ENCODE data around the gene KLB.

KLB gene

GRCh38 chr4:39466747-39467146, 60.0 kb downstream of the KLB start:
- no peak for DNase-seq

DNA sequence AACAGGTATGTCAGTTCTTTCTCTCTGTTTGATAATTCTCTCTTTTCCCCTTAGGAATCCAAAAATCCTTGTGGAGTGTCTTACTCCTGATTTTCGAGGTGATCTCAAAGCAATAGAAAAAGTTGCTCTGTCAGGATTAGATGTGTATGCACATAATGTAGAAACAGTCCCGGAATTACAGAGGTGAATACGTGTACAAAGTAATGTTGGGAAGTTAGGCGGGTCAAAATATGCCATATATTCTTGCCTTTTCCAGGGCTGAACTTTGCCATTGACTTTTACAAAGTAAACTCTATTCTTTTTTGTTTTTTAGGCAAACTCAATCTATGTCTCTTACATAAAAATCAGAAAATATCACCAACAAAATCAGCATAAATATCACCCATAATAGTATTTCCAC, 60.7 kb downstream of the KLB start:
- DNase-seq, result no peak

DNA sequence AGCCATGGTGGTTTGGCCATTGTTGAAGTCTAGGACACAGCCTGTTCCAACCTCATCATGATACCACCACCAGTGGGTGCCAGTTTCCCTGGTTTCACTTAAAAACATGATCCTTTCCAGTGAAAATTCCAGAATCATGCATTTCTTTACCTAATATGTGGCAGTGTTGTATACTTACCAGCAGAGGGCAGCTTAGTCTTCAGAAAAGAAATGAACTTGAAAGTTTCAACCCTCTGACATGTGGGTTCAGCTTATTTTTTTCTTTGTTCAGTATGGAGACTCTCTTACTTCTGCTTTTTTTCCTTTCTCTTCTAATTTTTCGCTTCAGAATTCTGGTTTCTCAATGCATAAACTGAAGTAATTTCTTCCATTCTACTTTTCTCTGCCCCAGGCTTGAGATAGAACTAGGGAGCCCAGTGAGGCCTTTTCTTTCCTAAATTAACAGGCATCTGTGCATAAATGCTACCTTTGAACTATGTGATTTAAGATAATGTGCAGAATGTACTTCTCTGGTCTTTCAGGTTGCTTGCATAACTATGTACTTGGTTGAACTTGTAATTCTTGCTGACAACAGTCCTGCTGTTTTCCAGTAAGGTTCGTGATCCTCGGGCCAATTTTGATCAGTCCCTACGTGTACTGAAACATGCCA, 62.8 kb downstream of the KLB start:
- DNase-seq, result peak; percentile 61

DNA sequence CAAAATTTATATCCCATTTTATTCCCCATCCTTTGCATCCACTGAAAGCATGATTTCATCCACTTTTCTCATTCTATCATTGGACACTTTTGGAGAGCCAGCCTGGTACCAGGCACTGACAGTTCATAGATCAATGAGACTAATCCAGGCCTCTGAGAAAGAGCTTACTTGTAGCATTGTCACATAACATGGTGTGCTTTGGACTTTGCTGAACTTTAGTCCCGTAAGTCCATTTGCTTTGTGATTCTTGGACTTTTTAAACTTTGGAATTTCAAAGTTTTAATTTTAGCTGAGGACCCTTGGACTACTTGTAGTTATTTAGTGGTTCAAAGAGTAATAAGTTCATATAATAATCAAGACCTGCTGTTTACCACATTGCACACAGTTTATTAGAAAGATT, 63.7 kb downstream of the KLB start:
- no peak for DNase-seq

DNA sequence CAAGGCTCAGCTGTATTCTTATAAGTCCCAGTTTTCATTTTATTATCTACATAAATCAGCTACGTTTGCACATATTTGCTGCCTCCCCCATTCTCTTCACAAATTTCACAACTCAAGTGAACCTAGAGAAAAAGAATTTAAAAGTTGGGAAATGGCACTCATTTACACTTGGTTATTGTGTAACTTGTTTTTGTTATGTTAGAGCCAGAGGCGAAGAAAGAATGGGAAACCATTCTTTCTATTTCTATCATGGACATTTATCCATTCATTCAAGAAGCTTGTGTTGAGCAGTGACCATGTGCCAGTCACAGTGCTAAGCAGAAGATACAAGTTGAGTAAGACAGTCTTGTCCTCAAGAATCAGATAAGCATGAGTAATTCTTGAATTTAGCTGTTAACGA, 65.7 kb downstream of the KLB start:
- no peak for DNase-seq

DNA sequence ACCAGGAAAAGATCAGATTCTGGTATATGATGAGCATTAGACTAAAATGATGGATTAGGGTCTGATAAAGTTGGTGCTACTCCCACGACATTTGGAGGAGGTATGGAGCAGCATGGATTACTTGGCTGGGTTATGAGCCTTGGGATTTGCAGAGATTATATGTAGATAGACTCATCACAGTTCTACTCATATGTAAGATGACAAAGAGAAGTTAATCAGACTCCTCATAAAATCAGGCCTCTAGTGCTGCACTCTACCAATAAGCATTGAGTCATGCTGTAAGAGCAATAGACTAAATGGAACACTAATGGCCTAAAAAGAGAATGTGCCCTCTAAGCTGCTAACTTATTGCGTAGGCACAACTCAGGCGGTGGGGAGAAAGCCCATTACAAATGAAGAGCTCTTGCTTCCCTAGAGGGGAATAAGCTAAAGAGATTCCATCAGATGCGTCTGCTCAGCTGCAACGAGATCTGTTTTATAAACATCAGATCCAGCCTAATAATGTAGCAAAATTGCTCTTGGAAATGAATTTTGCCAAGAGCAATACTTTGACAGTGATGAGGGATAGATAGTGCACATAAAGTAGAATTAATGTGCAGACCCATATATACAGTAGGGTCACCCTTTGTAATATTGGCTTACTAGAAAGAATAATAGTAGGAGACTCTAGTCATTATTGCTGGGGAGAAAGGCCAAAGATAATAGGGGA, 69.6 kb downstream of the KLB start:
- no peak for DNase-seq

DNA sequence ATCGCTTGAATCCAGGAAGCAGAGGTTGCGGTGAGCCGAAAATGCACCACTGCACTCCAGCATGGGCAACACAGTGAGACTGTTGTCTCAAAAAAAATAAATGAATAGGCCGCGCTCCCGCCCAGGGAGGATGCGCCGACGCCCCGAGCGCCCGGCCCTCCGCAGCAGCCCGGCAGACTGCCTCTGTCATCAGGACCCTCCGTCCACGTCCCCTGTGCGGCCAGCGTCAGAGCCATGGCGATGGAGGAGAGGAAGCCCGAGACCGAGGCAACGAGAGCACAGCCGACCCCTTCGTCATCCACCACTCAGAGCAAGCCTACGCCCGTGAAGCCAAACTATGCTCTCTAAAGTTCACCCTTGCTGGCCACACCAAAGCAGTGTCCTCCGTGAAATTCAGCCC, 73.5 kb downstream of the KLB start:
- DNase-seq, result no peak

GRCh38 chr4:39480902-39481695, 74.4 kb downstream of the KLB start:
- DNase-seq, result no peak

DNA sequence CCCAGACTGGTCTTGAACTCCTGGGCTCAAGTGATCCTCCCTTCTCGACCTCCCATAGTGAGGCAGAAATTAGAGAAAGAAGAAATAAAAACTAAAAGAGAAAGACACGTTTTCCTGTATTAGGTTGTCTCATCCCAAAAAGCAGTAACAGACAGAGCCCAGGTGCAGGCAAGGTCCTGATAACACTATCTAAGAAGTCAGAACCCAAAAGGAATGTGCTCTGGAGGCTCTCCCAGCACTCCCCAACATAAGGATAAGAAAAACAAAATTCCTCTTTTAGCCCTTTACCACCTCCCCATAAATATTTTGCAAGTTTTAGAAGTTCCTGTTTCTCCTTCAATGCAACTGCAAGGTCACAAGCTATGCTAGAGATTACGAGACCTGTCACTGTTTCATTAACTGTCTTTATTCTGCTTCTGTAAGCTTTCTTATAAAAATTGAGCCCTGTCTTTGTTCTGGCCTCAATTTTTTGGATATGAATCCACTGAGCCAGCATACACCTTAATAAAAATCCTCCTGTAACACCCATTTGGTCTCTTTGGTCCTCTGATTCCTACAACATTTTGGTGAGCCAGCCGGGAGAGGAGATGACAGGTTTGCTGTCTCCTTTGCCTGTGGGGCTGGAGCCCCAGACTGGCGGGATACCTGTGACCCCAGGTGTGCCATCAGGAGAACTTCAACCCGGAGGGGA, 78.0 kb downstream of the KLB start:
- no peak for DNase-seq

GRCh38 chr4:39486221-39486804, 79.6 kb downstream of the KLB start:
- DNase-seq, result no peak

DNA sequence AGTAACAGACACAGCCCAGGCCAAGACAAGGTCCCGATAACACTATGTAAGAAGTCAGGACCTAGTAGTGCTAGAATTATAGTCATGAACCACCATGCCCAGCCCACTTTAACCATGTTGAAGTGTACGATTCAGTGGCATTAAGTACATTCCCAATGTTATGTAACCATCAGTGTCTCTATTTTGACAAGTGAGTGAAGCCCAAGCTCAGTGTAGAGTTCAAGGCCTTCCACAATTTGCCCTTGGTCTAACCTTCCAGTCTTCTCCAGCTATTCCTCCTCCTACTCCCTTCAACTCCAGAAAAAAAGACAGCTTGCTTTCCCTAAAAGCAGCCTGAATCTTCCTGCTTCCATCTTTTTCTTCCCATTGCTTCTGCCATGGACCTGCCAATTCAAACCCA, 83.6 kb downstream of the KLB start:
- DNase-seq, result no peak

- no peak for DNase-seq
These were observed 87.6 kb downstream of the KLB start for GRCh38 chr4:39494354-39494753.

DNA sequence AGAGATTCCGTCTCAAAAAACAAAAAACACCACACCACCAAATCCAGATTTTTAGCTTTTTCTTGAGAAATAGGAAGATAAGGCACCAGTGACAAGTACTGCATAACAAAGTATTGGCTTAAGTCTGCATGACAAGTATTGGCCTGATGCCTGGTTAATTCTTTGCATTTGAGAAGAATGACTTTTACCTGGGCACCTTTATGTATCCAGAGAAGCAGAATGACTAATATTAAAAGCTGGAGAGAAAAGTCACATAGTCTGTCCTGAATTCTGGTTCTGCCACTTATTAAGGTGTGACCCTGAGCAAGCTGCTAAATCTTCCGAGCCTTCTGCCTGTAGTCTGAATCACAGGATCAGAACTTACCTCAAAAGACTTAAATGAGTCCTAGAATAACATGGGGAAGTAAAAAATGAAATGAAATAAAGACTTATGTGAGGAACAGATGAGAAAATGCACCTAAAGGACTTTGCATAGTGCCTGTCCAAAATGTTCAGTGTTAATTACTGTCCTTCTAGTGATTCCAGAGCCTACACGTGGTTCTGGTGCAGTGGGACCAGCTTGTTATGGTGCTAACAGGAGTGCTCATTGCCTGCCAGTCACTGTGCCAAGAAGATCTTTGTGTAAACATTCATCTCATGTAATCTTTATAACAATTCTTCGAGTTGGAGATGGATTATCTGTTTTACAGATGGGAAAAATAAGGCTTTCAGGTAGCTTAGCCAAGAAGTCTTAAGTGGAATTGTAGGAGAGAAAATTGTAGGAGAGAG, 88.9 kb downstream of the KLB start:
- peak; percentile 22 for DNase-seq

GRCh38 chr4:39497909-39498726, 91.4 kb downstream of the KLB start:
- no peak for DNase-seq

DNA sequence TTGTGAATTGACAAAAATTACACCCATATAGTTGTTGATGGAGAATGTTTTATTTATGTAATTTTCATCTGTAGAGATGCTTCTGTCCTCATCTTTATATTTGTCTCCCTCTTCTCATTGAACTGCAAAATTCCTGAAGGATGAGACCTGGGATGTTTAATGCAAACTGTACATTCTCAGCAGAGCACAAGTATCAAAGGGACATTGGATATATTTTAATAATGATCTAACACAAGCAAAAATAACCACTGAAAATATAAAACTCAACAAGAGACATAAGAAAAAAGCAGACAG, 91.9 kb downstream of the KLB start:
- no peak for DNase-seq

All from right hindlimb (tissue), 1 donor.